OCI-LY1 (cell line): ENCODE data around the gene HOXB4.

Source experiments
- H2AFZ ChIP-seq: fragments of 200-600 bp; sonication (generic), shearing (Covaris generic); 2 replicates; pipeline ENCODE4 v1.6.0; 2014; ENCODE audit warnings: antibody characterized with exemption, mild to moderate bottlenecking, low read length
- H3F3A ChIP-seq: fragments of 200-600 bp; sonication (generic), shearing (Covaris generic); 2 replicates; pipeline ENCODE4 v1.6.0; 2014; ENCODE audit warnings: mild to moderate bottlenecking, antibody characterized with exemption, low read length, moderate library complexity; ENCODE audit not compliant: insufficient read depth
- H3K27ac ChIP-seq: fragments of 200-600 bp; sonication (generic); 2 replicates; pipeline ENCODE4 v1.5.1; 2014; ENCODE audit warnings: low read length, mixed run types, mild to moderate bottlenecking, low read depth; ENCODE audit not compliant: poor library complexity, severe bottlenecking
- H3K27me3 ChIP-seq: fragments of 200-600 bp; sonication (generic); 2 replicates; pipeline ENCODE4 v1.6.0; 2014; ENCODE audit warnings: antibody characterized with exemption, mild to moderate bottlenecking, low read length, moderate library complexity; ENCODE audit not compliant: insufficient read depth
- H3K36me3 ChIP-seq: fragments of 200-600 bp; sonication (generic); 2 replicates; pipeline ENCODE4 v1.6.1; 2014; ENCODE audit warnings: mild to moderate bottlenecking, antibody characterized with exemption, low read length, moderate library complexity, mixed read lengths; ENCODE audit not compliant: insufficient read depth
- H3K4me1 ChIP-seq: fragments of 200-600 bp; sonication (generic); 2 replicates; pipeline ENCODE4 v1.5.1; 2014; ENCODE audit warnings: mild to moderate bottlenecking, low read length, moderate library complexity; ENCODE audit not compliant: insufficient read depth, severe bottlenecking
- H3K4me2 ChIP-seq: fragments of 200-600 bp; sonication (generic), shearing (Covaris generic); 2 replicates; pipeline ENCODE4 v1.6.1; 2014; ENCODE audit warnings: low read length
- H3K4me3 ChIP-seq: fragments of 200-600 bp; sonication (generic); 2 replicates; pipeline ENCODE4 v1.5.1; 2014; ENCODE audit warnings: low read length, low read depth, mild to moderate bottlenecking, mixed read lengths; ENCODE audit not compliant: poor library complexity, severe bottlenecking
- H3K79me2 ChIP-seq: fragments of 200-600 bp; shearing (Covaris generic); 2 replicates; pipeline ENCODE4 v1.6.1; 2016; ENCODE audit warnings: mixed run types, low read length, mixed read lengths; ENCODE audit not compliant: insufficient read depth
- H3K9ac ChIP-seq: fragments of 200-600 bp; sonication (generic), shearing (Covaris generic); 2 replicates; pipeline ENCODE4 v1.6.1; 2014; ENCODE audit warnings: mild to moderate bottlenecking, low read length, mixed read lengths
- H3K9me2 ChIP-seq: fragments of 200-600 bp; sonication (generic), shearing (Covaris generic); 2 replicates; pipeline ENCODE4 v1.6.1; 2014; ENCODE audit warnings: low read depth, mild to moderate bottlenecking, low read length, mixed read lengths
- H3K9me3 ChIP-seq: fragments of 200-600 bp; shearing (Covaris generic); 2 replicates; pipeline ENCODE4 v1.6.1; 2014; ENCODE audit warnings: low read length, mixed read lengths
- H4K20me1 ChIP-seq: fragments of 200-600 bp; sonication (generic), shearing (Covaris generic); 2 replicates; pipeline ENCODE4 v1.6.0; 2016; ENCODE audit warnings: mild to moderate bottlenecking, low read length; ENCODE audit not compliant: insufficient read depth
- EZH2 ChIP-seq: fragments of 200-600 bp; sonication (generic), shearing (Covaris generic); IDR thresholded peaks from 2 replicates; pipeline ENCODE4 v1.8.0; 2017; ENCODE audit warnings: borderline replicate concordance, mixed run types, mild to moderate bottlenecking, antibody characterized with exemption, low read length, moderate library complexity, mixed read lengths
- TF ChIP-seq, protein P1 (sequence below): fragments of 200-600 bp; sonication (generic), shearing (Covaris generic); IDR thresholded peaks from 2 replicates; pipeline ENCODE4 v1.5.1; 2017; ENCODE audit warnings: mild to moderate bottlenecking, antibody characterized with exemption, low read length, moderate library complexity, mixed read lengths

HOXB4 gene

DNA sequence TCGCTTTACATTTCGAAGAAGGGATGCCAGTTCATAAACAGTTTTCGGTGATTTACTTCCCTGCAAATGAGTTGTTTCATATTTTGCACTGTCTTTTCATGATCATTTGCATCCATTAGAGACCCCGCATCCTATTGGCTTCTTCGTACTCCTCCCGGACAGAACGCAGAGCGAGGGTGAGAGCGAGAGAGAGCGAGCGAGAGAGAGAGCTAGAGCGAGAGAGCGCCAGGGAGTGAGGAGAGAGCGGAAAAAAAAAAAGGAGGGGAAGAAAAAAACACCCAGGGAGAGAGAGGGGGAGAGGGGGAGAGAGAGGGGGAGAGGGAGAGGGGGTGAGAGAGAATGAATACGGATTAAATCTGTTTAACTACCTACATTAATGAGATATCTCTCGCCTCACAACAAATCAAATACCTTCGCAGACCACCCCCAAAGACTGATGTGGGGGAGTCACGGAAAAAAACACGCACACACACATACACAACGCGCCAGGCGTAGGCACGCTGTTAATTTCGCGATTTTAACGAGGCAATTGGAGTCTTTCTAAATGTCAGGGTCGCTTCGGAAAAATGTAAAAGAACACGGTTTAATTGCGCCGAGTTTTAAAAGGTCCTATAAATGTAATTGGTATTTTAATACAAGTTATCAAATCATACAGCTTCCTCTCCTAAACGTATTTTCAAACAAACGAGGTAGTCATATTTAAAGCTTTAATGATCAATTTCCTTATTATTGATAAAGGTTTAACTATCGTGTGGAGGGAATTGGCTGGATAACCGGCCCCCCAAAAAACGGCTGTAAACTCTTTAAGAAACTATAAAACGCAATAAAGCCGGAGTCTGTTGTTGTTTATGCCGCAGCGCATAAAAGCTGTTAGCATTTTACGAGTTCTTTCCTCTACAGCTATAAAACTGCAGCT, 37.2 kb upstream of the HOXB4 start, which contains the start of gene HOXB8:
Gene HOXB8, minus strand, starts transcription at position 246 of the 916 bp plus-strand sequence. CDS start 588 bp downstream, outside the sequence.
- no peak within 1 kb of the TSS for H3K4me2 ChIP-seq
- H4K20me1 ChIP-seq: no peaks in the 10 kb centered on the region
- no peaks in the 10 kb centered on the region for H3K36me3 ChIP-seq
- TF ChIP-seq EZH2: no peak
- TF ChIP-seq, protein P1, sequence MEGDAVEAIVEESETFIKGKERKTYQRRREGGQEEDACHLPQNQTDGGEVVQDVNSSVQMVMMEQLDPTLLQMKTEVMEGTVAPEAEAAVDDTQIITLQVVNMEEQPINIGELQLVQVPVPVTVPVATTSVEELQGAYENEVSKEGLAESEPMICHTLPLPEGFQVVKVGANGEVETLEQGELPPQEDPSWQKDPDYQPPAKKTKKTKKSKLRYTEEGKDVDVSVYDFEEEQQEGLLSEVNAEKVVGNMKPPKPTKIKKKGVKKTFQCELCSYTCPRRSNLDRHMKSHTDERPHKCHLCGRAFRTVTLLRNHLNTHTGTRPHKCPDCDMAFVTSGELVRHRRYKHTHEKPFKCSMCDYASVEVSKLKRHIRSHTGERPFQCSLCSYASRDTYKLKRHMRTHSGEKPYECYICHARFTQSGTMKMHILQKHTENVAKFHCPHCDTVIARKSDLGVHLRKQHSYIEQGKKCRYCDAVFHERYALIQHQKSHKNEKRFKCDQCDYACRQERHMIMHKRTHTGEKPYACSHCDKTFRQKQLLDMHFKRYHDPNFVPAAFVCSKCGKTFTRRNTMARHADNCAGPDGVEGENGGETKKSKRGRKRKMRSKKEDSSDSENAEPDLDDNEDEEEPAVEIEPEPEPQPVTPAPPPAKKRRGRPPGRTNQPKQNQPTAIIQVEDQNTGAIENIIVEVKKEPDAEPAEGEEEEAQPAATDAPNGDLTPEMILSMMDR: no peak
- no peak within 1 kb of the TSS for H3K4me3 ChIP-seq
- H3K27ac ChIP-seq: no peak within 1 kb of the TSS
- no peaks in the 10 kb centered on the region for H3K4me1 ChIP-seq
- no peaks in the 10 kb centered on the region for H3K9me2 ChIP-seq
- H3F3A ChIP-seq: no peaks in the 10 kb centered on the region
- H3K27me3 ChIP-seq: peaks cover 4% of the 10 kb centered on the region
- H3K9ac ChIP-seq: no peak within 1 kb of the TSS
- no peak within 1 kb of the TSS for H2AFZ ChIP-seq
- H3K9me3 ChIP-seq: no peaks in the 10 kb centered on the region
- H3K79me2 ChIP-seq: no peaks in the 10 kb centered on the region

DNA sequence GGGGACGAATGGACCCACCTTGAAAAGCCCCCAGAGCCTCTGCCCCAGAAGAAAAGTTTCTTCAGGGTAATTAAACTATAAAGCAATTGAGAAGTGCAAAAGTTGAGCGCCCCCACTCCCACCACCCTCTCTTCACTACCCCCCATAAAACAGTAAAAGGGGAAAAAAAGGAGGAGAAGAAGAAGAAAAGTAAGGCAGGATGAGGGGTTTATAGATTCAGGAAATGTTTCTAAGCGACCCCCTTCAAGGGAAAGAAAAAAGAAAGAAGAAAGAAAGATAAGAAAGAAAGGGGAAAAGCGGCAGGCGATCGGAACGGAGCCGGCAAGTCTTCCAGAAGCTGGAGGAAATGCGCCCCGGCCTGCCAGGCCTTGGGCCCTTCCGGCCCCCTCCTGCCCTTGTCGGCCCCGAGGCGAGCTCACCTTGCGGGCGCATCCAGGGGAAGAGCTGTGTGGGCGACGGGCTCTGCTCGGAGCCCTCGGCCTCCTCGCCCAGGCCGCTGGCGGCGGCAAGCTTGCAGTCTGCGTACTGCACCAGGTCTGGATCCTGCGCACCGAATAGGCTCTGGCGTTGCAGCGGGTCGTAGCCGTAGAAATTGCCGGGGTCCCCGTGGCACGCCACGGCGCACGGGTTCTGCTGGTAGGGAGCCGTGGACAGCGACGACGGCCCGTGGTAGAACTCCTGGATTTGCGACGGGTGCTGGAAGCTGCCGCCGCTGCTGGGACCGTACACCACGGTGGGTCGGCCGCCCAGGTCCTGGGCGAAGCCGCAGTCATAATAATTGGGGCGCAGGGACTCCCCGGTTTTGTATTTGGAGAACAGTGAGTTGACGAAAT, 35.9 kb upstream of the HOXB4 start:
- peaks cover 3% of the 10 kb centered on the region for H3K4me1 ChIP-seq
- no peaks in the 10 kb centered on the region for H3F3A ChIP-seq
- no peak overlapping the region for H3K4me2 ChIP-seq
- no peak overlapping the region for H3K27ac ChIP-seq
- no peaks in the 10 kb centered on the region for H3K79me2 ChIP-seq
- H4K20me1 ChIP-seq: no peaks in the 10 kb centered on the region
- H3K9ac ChIP-seq: no peak overlapping the region
- no peaks in the 10 kb centered on the region for H3K36me3 ChIP-seq
- H3K27me3 ChIP-seq: peaks cover 3% of the 10 kb centered on the region
- no peaks in the 10 kb centered on the region for H3K9me3 ChIP-seq
- H3K9me2 ChIP-seq: no peaks in the 10 kb centered on the region
- no peak overlapping the region for H3K4me3 ChIP-seq
- TF ChIP-seq EZH2: no peak
- TF ChIP-seq, protein P1: no peak
- H2AFZ ChIP-seq: no peak overlapping the region

DNA sequence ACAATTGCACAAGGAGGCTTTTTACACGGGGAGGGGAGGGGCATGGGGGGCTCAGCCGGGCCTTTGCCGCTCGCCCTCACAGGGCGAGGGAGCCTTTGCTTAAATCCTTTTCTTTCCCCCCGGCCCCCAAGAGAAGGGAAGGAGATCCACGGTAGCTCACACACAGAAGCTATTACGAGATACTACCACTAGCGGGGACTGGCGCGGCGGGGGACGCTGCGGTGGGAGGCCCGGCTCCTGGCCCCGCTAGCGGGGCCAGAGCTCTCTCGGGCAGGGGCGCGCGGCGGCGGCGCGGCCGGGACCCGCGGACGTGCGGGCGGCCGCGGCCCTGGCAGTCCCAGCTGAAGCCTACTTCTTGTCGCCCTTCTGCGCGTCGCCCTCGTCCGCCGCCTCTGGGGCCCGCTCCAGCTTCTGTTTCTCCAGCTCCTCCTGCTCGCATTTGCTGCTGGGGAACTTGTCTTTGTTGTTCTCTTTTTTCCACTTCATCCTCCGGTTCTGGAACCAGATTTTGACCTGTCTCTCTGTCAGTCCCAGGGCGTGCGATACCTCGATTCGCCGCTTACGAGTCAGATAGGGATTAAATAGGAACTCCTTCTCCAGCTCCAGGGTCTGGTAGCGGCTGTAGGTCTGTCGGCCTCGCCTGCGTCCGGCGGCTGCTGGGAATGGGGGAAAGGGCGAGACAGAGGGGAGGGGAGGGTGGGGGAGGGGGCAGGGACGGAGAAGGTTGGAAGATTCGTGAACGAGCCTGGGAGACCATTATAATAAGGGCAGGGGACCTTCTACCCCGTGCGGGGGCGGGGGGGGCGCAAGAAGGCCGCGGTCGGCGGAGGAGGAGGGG, 34.9 kb upstream of the HOXB4 start:
- Histone ChIP-seq H3K4me3 (no peak overlapping the region), H3K9ac (no peak overlapping the region), H4K20me1 (no peaks in the 10 kb centered on the region), H3K79me2 (no peaks in the 10 kb centered on the region), H3F3A (no peaks in the 10 kb centered on the region), H3K4me2 (no peak overlapping the region), H3K9me3 (no peaks in the 10 kb centered on the region), H3K27ac (no peak overlapping the region), H3K9me2 (no peaks in the 10 kb centered on the region), H2AFZ (no peak overlapping the region), H3K4me1 (peaks cover 3% of the 10 kb centered on the region), H3K36me3 (no peaks in the 10 kb centered on the region), H3K27me3 (no peaks in the 10 kb centered on the region; the same call in 1 of the 2 replicates)
- TF ChIP-seq, protein P1: no peak
- no peak for TF ChIP-seq EZH2
